Prostate gland (tissue), 2 donors: ENCODE measurements around the gene C1QC.

ENCODE experiments used
- POLR2A ChIP-seq: fragments of 450-650 bp; IDR thresholded peaks from one replicate; pipeline ENCODE4 v1.6.1; 2016; ENCODE audit warnings: antibody characterized with exemption, mild to moderate bottlenecking
- TF ChIP-seq, protein P1 (sequence below), 4 experiments: fragments of 200-600 bp in 2 of 4; fragments of 450-650 bp in 2 of 4; sonication (generic) in 2 of 4; IDR thresholded peaks; 1 replicate in 3 of 4; 2 replicates in 1 of 4; pipeline ENCODE4 v1.5.1; 2016 to 2019; ENCODE audit warnings: antibody characterized with exemption in 4 of 4, mild to moderate bottlenecking in 2 of 4, moderate library complexity in 2 of 4

DNA sequence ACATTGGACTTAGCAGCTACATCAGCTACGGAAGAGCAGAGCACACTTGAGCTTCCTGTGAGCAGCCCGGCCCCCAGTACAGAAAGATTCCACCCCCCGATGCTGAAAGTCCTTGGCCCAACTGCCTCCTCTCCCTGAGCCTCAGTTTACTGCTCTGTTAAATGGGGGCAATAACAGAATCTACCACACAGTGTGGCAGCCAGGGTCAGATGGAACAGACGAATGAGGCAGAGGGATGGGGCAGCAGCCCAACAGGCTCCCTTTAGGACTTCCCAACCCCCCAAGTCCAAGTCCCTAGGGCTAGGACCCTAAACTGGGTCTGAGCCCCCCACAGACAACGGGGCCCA lies 29.9 kb upstream of the C1QC start:
- TF ChIP-seq, protein P1, sequence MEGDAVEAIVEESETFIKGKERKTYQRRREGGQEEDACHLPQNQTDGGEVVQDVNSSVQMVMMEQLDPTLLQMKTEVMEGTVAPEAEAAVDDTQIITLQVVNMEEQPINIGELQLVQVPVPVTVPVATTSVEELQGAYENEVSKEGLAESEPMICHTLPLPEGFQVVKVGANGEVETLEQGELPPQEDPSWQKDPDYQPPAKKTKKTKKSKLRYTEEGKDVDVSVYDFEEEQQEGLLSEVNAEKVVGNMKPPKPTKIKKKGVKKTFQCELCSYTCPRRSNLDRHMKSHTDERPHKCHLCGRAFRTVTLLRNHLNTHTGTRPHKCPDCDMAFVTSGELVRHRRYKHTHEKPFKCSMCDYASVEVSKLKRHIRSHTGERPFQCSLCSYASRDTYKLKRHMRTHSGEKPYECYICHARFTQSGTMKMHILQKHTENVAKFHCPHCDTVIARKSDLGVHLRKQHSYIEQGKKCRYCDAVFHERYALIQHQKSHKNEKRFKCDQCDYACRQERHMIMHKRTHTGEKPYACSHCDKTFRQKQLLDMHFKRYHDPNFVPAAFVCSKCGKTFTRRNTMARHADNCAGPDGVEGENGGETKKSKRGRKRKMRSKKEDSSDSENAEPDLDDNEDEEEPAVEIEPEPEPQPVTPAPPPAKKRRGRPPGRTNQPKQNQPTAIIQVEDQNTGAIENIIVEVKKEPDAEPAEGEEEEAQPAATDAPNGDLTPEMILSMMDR (IDR thresholded peaks at IDR 0.05): no peak
- no peak for TF ChIP-seq POLR2A
